Right renal pelvis (tissue), 4 donors: Measurements from ENCODE around the gene PHTF2. TPM values are rescaled to one million over a fixed set of nuclear protein-coding genes. Genes with fewer than 3 reads are reported as not detected.
"Not testable (repeated sequence)": the region's sequence is repeated elsewhere in the genome, so short reads cannot be mapped to it uniquely, and the experiment has no call there.

Source experiments
- DNase-seq, 4 donors: peaks; one replicate each; pipeline ENCODE4 v3.0.0-alpha.2; 2013; ENCODE audit warnings: low read depth in 4 of 4, low spot score in 3 of 4, missing footprints in 1 of 4
- polyA plus RNA-seq, 4 donors: library from polyadenylated mRNA; unstranded; fragments of 120-200 nt; gene quantifications; one replicate each; pipeline ENCODE4 v1.2.1, GENCODE V29; 2013; ENCODE audit not compliant: insufficient read length in 4 of 4

The PHTF2 gene
- 10 to 100 TPM; 21.4 to 29.4 (median 25.3) TPM for polyA plus RNA-seq

GRCh38 chr7:77798394-77799077 is at the start of gene PHTF2, which contains the start of gene TMEM60:
Gene PHTF2 (plus strand): TSS chr7:77798773.
Gene TMEM60 (minus strand): TSS chr7:77798434. CDS start chr7:77794373, 4,061 bp downstream.
- peak; percentile 95 to 99 (median 98) for DNase-seq

- no peak for DNase-seq
Measured at GRCh38 chr7:77752016-77752415, 46.6 kb upstream of the PHTF2 start.

GRCh38 chr7:77753173-77753572 is 45.4 kb upstream of the PHTF2 start:
- no peak for DNase-seq

- DNase-seq = no peak
Measured at GRCh38 chr7:77757589-77757988, 41.0 kb upstream of the PHTF2 start.

GRCh38 chr7:77759294-77759889 is 39.2 kb upstream of the PHTF2 start:
- DNase-seq = peak; percentile 43 to 57 (median 52)

GRCh38 chr7:77760809-77761453 is 37.6 kb upstream of the PHTF2 start:
- no peak for DNase-seq

- DNase-seq = no peak
Measured at GRCh38 chr7:77765481-77765880, 33.1 kb upstream of the PHTF2 start.

- peak in 2 of 4 donors; percentile 5 to 14 for DNase-seq
Measured at GRCh38 chr7:77765906-77766800, 32.4 kb upstream of the PHTF2 start.

- DNase-seq = no peak
Measured at GRCh38 chr7:77766801-77767605, 31.6 kb upstream of the PHTF2 start.

GRCh38 chr7:77770316-77770715 is 28.3 kb upstream of the PHTF2 start:
- no peak for DNase-seq

- DNase-seq = no peak
Measured at GRCh38 chr7:77771901-77772300, 26.7 kb upstream of the PHTF2 start.

GRCh38 chr7:77778535-77778934 is 20.0 kb upstream of the PHTF2 start:
- no peak for DNase-seq

GRCh38 chr7:77782383-77782782 is 16.2 kb upstream of the PHTF2 start:
- DNase-seq = no peak

GRCh38 chr7:77783111-77783510 is 15.5 kb upstream of the PHTF2 start:
- DNase-seq = no peak

- no peak for DNase-seq
Measured at GRCh38 chr7:77783545-77783944, 15.0 kb upstream of the PHTF2 start.

- not testable (repeated sequence) for DNase-seq
Measured at GRCh38 chr7:77784426-77784825, 14.1 kb upstream of the PHTF2 start.

- no peak for DNase-seq
Measured at GRCh38 chr7:77786018-77786417, 12.6 kb upstream of the PHTF2 start.

- no peak for DNase-seq
Measured at GRCh38 chr7:77786741-77787140, 11.8 kb upstream of the PHTF2 start.

GRCh38 chr7:77788327-77788902 is 10.2 kb upstream of the PHTF2 start:
- no peak for DNase-seq

GRCh38 chr7:77791336-77791735 is 7.2 kb upstream of the PHTF2 start:
- no peak for DNase-seq
